Measurements from ENCODE around the gene INTS11. TPM values are rescaled to one million over a fixed set of nuclear protein-coding genes. Genes with fewer than 3 reads are reported as not detected.

INTS11 gene
- total and polyA plus RNA-seq, 8 donors: 59.5 to 520 (median 143) TPM

DNA sequence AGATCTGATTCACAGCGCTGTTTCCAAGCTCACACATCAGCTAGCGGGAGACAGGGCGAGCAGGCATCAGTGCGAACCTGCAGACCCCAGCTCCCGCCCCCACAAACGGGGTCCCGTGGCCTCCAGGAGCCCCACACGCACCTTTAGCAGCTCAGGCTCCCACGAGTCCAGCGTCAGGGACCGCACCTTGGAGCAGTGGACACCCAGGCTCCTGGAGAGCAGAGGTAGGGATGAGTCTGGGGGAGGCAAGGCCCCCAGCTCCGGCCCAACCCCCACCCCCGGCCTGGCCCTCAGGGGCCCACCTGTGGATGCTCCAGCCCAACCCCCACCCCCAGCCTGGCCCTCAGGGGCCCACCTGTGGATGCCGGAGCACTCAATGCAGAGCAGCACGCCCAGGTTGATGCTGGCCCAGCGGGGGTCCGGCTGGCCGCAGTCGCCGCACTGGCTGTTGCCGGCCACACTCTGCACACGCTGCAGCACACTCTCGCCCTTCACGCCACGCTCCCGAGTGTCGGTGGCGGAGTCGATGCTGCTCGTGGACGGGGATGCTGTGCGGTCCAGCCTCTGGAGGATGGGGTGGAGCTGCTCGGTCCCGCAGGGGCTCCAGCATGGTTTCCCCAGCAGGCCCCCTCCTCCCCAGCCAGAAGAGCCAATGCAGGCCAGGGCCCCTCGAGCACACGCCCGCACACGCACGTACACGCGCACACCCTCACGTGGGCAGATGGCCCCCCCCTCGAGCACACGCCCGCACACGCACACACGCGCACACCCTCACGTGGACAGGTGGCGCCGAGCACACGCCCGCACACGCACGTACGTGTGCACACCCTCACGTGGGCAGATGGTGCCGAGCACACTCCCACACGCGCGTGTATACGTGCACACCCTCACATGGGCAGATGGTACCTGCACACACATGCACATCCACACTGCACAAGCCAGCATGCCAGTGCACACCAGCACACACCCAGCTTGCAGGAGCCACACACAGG lies 28.1 kb downstream of the INTS11 start:
- DNase-seq: no peak
- H3K4me3 ChIP-seq: no peak overlapping the region
- H3K4me1 ChIP-seq: peaks cover 2 to 9% (median 6%) of the 10 kb centered on the region in 4 donors
- intact Hi-C loops (cut with DNase I; ENCODE audit: low total_unique reads): loop anchor here (10.0 kb wide), 1 partner anchor 172 kb away; no protein-coding TSS in a partner anchor
- no peaks in the 10 kb centered on the region for H3K27me3 ChIP-seq
- peaks cover 12 to 78% (median 61%) of the 10 kb centered on the region in 4 donors for H3K36me3 ChIP-seq
- H3K9me3 ChIP-seq: no peaks in the 10 kb centered on the region
- no peak overlapping the region for H3K27ac ChIP-seq
- TF ChIP-seq POLR2A (IDR thresholded peaks at IDR 0.05) (no peak), EP300 (IDR thresholded peaks at IDR 0.05) (no peak), POLR2AphosphoS5 (IDR thresholded peaks at IDR 0.05) (no peak)
- TF ChIP-seq, protein P1, sequence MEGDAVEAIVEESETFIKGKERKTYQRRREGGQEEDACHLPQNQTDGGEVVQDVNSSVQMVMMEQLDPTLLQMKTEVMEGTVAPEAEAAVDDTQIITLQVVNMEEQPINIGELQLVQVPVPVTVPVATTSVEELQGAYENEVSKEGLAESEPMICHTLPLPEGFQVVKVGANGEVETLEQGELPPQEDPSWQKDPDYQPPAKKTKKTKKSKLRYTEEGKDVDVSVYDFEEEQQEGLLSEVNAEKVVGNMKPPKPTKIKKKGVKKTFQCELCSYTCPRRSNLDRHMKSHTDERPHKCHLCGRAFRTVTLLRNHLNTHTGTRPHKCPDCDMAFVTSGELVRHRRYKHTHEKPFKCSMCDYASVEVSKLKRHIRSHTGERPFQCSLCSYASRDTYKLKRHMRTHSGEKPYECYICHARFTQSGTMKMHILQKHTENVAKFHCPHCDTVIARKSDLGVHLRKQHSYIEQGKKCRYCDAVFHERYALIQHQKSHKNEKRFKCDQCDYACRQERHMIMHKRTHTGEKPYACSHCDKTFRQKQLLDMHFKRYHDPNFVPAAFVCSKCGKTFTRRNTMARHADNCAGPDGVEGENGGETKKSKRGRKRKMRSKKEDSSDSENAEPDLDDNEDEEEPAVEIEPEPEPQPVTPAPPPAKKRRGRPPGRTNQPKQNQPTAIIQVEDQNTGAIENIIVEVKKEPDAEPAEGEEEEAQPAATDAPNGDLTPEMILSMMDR (IDR thresholded peaks at IDR 0.05): no peak
- 94 to 96% (median 95%) methylated on average over 39 to 62 of the region's 62 CpGs for WGBS, 5 donors

DNA sequence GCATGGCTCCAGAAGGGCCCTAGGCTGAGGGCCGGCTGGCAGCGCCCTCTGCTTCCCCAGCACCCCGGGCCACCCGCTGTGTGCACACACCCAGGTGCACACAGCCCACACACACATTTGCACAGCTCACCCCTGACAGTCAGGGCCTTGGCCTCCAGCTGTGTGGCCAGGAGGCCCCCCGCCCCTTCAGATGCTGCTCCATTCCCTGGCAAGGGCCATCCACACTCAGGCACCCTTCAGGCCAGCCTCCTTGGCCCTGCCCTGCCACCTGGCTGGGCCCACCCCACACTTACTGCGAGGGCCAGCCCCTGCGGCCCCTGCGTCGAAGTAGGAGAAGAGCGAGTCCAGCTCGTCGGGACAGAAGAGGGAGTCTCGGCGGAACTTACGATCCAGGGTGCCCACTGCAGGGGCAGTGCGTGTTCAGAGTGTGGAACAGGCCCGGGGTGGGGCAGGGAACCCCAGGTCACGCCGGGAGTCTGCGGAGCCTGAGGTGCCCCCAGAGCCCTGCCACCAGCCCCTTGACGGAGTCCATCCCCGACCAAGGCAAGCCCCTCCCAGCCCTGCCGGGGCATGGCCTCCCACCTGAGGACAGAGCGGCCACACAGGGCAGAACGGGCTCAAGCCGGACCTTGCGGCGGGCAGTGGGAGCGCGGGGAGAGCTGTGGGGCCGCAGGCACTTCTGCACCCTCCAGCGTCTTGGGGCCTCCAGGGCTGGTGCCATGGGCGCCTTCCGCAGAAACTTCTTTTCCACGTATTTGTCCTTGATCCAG lies 29.1 kb downstream of the INTS11 start:
- WGBS, 5 donors: 92 to 96% (median 95%) methylated on average over 18 to 35 of the region's 35 CpGs
- intact Hi-C loops (cut with DNase I; ENCODE audit: low total_unique reads): loop anchor here (10.0 kb wide), 1 partner anchor 171 kb away; no protein-coding TSS in a partner anchor
- no peak overlapping the region for H3K4me3 ChIP-seq
- no peak for DNase-seq
- no peaks in the 10 kb centered on the region for H3K27me3 ChIP-seq
- H3K4me1 ChIP-seq: peaks cover 12 to 20% (median 17%) of the 10 kb centered on the region in 4 donors
- no peak overlapping the region for H3K27ac ChIP-seq
- H3K9me3 ChIP-seq: no peaks in the 10 kb centered on the region
- H3K36me3 ChIP-seq: peaks cover 12 to 73% (median 59%) of the 10 kb centered on the region in 4 donors
- no peak for TF ChIP-seq POLR2A (IDR thresholded peaks at IDR 0.05)
- TF ChIP-seq POLR2AphosphoS5 (IDR thresholded peaks at IDR 0.05): no peak
- TF ChIP-seq EP300 (IDR thresholded peaks at IDR 0.05): no peak
- TF ChIP-seq, protein P1 (IDR thresholded peaks at IDR 0.05): no peak

DNA sequence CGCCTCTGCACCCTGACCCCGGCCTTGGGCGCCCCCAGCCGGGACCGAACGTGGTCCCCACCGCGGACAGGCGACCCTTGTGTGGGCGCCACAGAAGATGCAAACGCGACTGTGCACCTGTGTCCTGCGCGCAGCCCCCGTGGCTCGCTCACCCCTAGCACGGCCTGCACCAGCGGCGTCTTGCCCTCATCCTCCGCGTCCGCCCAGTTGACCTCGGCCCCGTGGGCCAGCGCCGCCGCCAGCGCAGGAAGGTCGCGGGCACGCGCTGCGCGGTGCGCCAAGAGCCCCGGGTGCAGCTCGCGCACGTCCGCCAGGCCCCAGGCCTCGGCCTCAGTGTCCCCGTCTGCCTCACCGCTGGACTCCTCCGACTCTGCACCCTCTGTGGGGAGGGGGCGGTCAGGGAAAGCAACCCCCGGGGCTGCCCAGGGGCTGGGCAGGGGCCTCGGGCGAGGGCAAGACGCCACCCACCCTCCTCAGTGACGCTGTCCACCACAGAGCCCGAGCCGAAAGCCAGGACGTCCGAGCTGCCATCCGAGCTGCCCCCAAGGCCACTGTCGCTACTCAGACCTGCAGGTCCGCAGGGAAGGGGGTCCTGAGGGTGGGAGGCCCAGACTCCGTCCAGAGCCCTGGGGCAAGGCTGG lies 30.1 kb downstream of the INTS11 start:
- intact Hi-C loops (cut with DNase I; ENCODE audit: low total_unique reads): loop anchor here (10.0 kb wide), 1 partner anchor 170 kb away; no protein-coding TSS in a partner anchor
- no peak for DNase-seq
- Histone ChIP-seq H3K27ac (no peak overlapping the region), H3K27me3 (no peaks in the 10 kb centered on the region), H3K4me1 (peaks cover 12 to 23% (median 19%) of the 10 kb centered on the region in 4 donors), H3K36me3 (peaks cover 12 to 63% (median 52%) of the 10 kb centered on the region in 4 donors), H3K4me3 (no peak overlapping the region), H3K9me3 (no peaks in the 10 kb centered on the region)
- 87 to 90% (median 90%) methylated on average over 38 to 58 of the region's 58 CpGs for WGBS, 5 donors
- TF ChIP-seq, protein P1 (IDR thresholded peaks at IDR 0.05): no peak
- TF ChIP-seq POLR2AphosphoS5 (IDR thresholded peaks at IDR 0.05) (no peak), POLR2A (IDR thresholded peaks at IDR 0.05) (no peak), EP300 (IDR thresholded peaks at IDR 0.05) (no peak)

Data from stomach (tissue), 9 donors.